Body of pancreas (tissue), 4 donors: ENCODE measurements around the gene PIAS3. TPM values are rescaled to one million over a fixed set of nuclear protein-coding genes. Genes with fewer than 3 reads are reported as not detected.
"Not testable (repeated sequence)": the region's sequence is repeated elsewhere in the genome, so short reads cannot be mapped to it uniquely, and the experiment has no call there.

ENCODE experiments used
- ATAC-seq: fragments of 150-250 bp; one replicate; pipeline ENCODE4 v1.9.1; 2016
- DNase-seq, 4 donors: peaks; one replicate each; pipeline ENCODE4 v3.0.0-alpha.2; 2019
- H3K27ac ChIP-seq, 4 donors: fragments of 200-600 bp; sonication (generic); 1 replicate in 3 of 4; 2 replicates in 1 of 4; pipeline versions ENCODE4 v1.5.1 to v1.6.1; 2016 to 2019; ENCODE audit warnings: mild to moderate bottlenecking in 1 of 4, mixed read lengths in 1 of 4, moderate library complexity in 1 of 4
- H3K27me3 ChIP-seq, 2 donors: fragments of 200-600 bp; sonication (generic); one replicate each; pipeline ENCODE4 v1.6.0; 2016; ENCODE audit warnings: mild to moderate bottlenecking in 1 of 2
- H3K36me3 ChIP-seq, 2 donors: fragments of 200-600 bp; sonication (generic); replicated peaks in 1 of 2; 2 replicates each; pipeline ENCODE4 v1.5.1; 2016; ENCODE audit warnings: low read depth in 2 of 2; ENCODE audit not compliant: insufficient read depth in 1 of 2
- H3K4me1 ChIP-seq: fragments of 200-600 bp; sonication (generic); one replicate; pipeline ENCODE4 v1.6.0; 2016
- H3K4me3 ChIP-seq, 2 donors: fragments of 200-600 bp; sonication (generic); 1 replicate in 1 of 2; 2 replicates in 1 of 2; pipeline ENCODE4 v1.5.1; 2016 to 2019
- H3K9me3 ChIP-seq, 3 donors: fragments of 200-600 bp; sonication (generic); 1 replicate in 2 of 3; 2 replicates in 1 of 3; pipeline ENCODE4 v1.5.1; 2016
- CTCF ChIP-seq, 7 experiments: fragments of 450-650 bp in 4 of 7; fragments of 200-600 bp in 3 of 7; sonication (generic) in 3 of 7; IDR thresholded peaks; one replicate each; pipeline ENCODE4 v1.5.1; 2016 to 2019; ENCODE audit warnings: antibody characterized with exemption in 7 of 7
- POLR2A ChIP-seq, 3 donors: fragments of 450-650 bp; IDR thresholded peaks; one replicate each; pipeline ENCODE4 v1.6.1; 2016; ENCODE audit warnings: antibody characterized with exemption in 3 of 3, mild to moderate bottlenecking in 2 of 3
- WGBS, 2 donors: methylation state at CpG; one replicate each; pipeline ENCODE4 v1.1.5; 2017; 5-methylcytosine and 5-hydroxymethylcytosine counted together
- intact Hi-C: fragments of 100-400 bp; cut with DNase I; formaldehyde crosslinking; loops from one replicate; pipeline ENCODE4 v1.15.1; 2023
- total RNA-seq, 2 donors: library from RNA; depleted of rRNA; stranded (reverse); fragments of >200 nt; gene quantifications; one replicate each; pipeline ENCODE4 v1.1.0, GENCODE V29; 2016

The PIAS3 gene
- total RNA-seq, 2 donors from 2014 or later: 14.2 to 17.6 TPM

GRCh38 chr1:145837656-145838055 is 21.2 kb downstream of the PIAS3 start:
- no peaks in the 10 kb centered on the region for H3K27me3 ChIP-seq
- no peak for DNase-seq
- intact Hi-C loops: no loop called here
- H3K4me3 ChIP-seq: no peak overlapping the region
- peaks cover 19 to 51% of the 10 kb centered on the region in 2 donors for H3K36me3 ChIP-seq
- no peaks in the 10 kb centered on the region for H3K9me3 ChIP-seq
- 87 to 90% methylated on average over 1 of the region's 1 CpG for WGBS, 2 donors
- no peak for ATAC-seq
- H3K27ac ChIP-seq: no peak overlapping the region
- no peak for TF ChIP-seq POLR2A (IDR thresholded peaks at IDR 0.05)
- no peak for TF ChIP-seq CTCF (IDR thresholded peaks at IDR 0.05)
- no peaks in the 10 kb centered on the region for H3K4me1 ChIP-seq

- WGBS, 2 donors: 94 to 100% methylated on average over 2 of the region's 2 CpGs
- H3K4me1 ChIP-seq, DNase-seq, intact Hi-C loops, ATAC-seq, H3K9me3 ChIP-seq, H3K27ac ChIP-seq, H3K27me3 ChIP-seq, H3K4me3 ChIP-seq: not testable (repeated sequence)
- peaks cover 10 to 49% of the 10 kb centered on the region in 2 donors for H3K36me3 ChIP-seq
Observed at GRCh38 chr1:145830810-145831209, 28.1 kb downstream of the PIAS3 start.

- Histone ChIP-seq H3K4me3 (no peak overlapping the region), H3K4me1 (peaks cover 14% of the 10 kb centered on the region), H3K9me3 (no peaks in the 10 kb centered on the region), H3K27me3 (no peaks in the 10 kb centered on the region), H3K36me3 (peaks cover 10 to 38% of the 10 kb centered on the region in 2 donors), H3K27ac (no peak overlapping the region)
- no peak for ATAC-seq
- DNase-seq: no peak
- TF ChIP-seq CTCF (IDR thresholded peaks at IDR 0.05) (no peak), POLR2A (IDR thresholded peaks at IDR 0.05) (no peak)
- intact Hi-C loops: no loop called here
Observed at GRCh38 chr1:145828367-145829026, 30.4 kb downstream of the PIAS3 start.

GRCh38 chr1:145827966-145828365 is 30.9 kb downstream of the PIAS3 start:
- intact Hi-C loops: no loop called here
- H3K36me3 ChIP-seq: peaks cover 10 to 33% of the 10 kb centered on the region in 2 donors
- no peak overlapping the region for H3K4me3 ChIP-seq
- no peaks in the 10 kb centered on the region for H3K9me3 ChIP-seq
- DNase-seq (no peak), ATAC-seq (no peak)
- H3K27me3 ChIP-seq: no peaks in the 10 kb centered on the region
- peaks cover 14% of the 10 kb centered on the region for H3K4me1 ChIP-seq
- no peak overlapping the region for H3K27ac ChIP-seq
- TF ChIP-seq CTCF (IDR thresholded peaks at IDR 0.05) (no peak), POLR2A (IDR thresholded peaks at IDR 0.05) (no peak)

- 89 to 93% methylated on average over 2 of the region's 2 CpGs for WGBS, 2 donors
- no peak for ATAC-seq
- no peak for DNase-seq
- intact Hi-C loops: no loop called here
- Histone ChIP-seq H3K4me3 (no peak overlapping the region), H3K4me1 (peaks cover 18% of the 10 kb centered on the region), H3K36me3 (peaks cover 10 to 31% of the 10 kb centered on the region in 2 donors), H3K27me3 (no peaks in the 10 kb centered on the region), H3K27ac (no peak overlapping the region), H3K9me3 (no peaks in the 10 kb centered on the region)
- TF ChIP-seq CTCF (IDR thresholded peaks at IDR 0.05): no peak
- TF ChIP-seq POLR2A (IDR thresholded peaks at IDR 0.05): no peak
Observed at GRCh38 chr1:145826030-145826429, 32.9 kb downstream of the PIAS3 start.
